GM12878 (cell line): ENCODE data around the gene DENND10. TPM values are rescaled to one million over a fixed set of nuclear protein-coding genes. Genes with fewer than 3 reads are reported as not detected.

Experiments used
- BHLHE40 ChIP-seq, 2 experiments: fragments of 450-650 bp in 1 of 2; IDR thresholded peaks; 2 replicates each; pipeline ENCODE4 v1.6.1; 2011 to 2017; ENCODE audit warnings: low read depth in 2 of 2, borderline replicate concordance in 1 of 2, improper control_type of control experiment in 1 of 2, low read length in 1 of 2, mild to moderate bottlenecking in 1 of 2
- CBX3 ChIP-seq: fragments of 200-600 bp; sonication (generic); IDR thresholded peaks from 2 replicates; pipeline ENCODE4 v1.6.1; 2016; ENCODE audit warnings: low read depth, borderline replicate concordance
- CHD1 ChIP-seq: IDR thresholded peaks from 2 replicates; pipeline ENCODE4 v1.6.1; 2012; ENCODE audit warnings: low read depth, low read length, improper control_type of control experiment
- GABPA ChIP-seq: IDR thresholded peaks from 2 replicates; pipeline ENCODE4 v1.6.1; 2014; ENCODE audit warnings: antibody characterized with exemption, low read depth, mild to moderate bottlenecking, inconsistent platforms
- MYC ChIP-seq: IDR thresholded peaks from 2 replicates; pipeline ENCODE4 v1.6.1; 2011; ENCODE audit warnings: mild to moderate bottlenecking, low read length, moderate library complexity, inconsistent platforms; ENCODE audit not compliant: insufficient read depth, insufficient replicate concordance, insufficient read length, severe bottlenecking
- NR2F1 ChIP-seq: fragments of 450-650 bp; conservative IDR thresholded peaks from 2 replicates; pipeline ENCODE4 v1.6.1; 2017; ENCODE audit warnings: mild to moderate bottlenecking
- RBBP5 ChIP-seq: fragments of 200-600 bp; sonication (generic); conservative IDR thresholded peaks from 2 replicates; pipeline ENCODE4 v1.6.1; 2016
- SIN3A ChIP-seq: IDR thresholded peaks from 2 replicates; pipeline ENCODE4 v1.6.1; 2012; ENCODE audit warnings: low read depth, low read length, improper control_type of control experiment
- SREBF2 ChIP-seq: IDR thresholded peaks from 2 replicates; pipeline ENCODE4 v1.6.1; 2012; ENCODE audit warnings: mild to moderate bottlenecking, low read length
- ZZZ3 ChIP-seq: IDR thresholded peaks from 2 replicates; pipeline ENCODE4 v1.6.1; 2011; ENCODE audit warnings: low read depth; ENCODE audit not compliant: control insufficient read depth, insufficient read length
- polyA plus RNA-seq, 11 experiments: library from polyadenylated mRNA; depleted of rRNA in 4 of 11; unstranded in 6 of 11; stranded (reverse) in 5 of 11; fragments of >200 nt; fragmentation: Nextera tagmentation in 4 of 11; fragmentation: Illumina TruSeq in 1 of 11; extraction: Ambion mirVana in 4 of 11; extraction: Trizol in 1 of 11; gene quantifications; 1 replicate in 1 of 11; 2 replicates in 10 of 11; pipeline versions ENCODE4 v1.2.1 to v1.2.3, GENCODE V29; 2011 to 2016; ENCODE audit warnings: inconsistent platforms in 2 of 11, missing spikeins in 2 of 11, low read depth in 1 of 11
- total RNA-seq, 4 experiments: library from RNA; depleted of rRNA in 3 of 4; stranded (reverse); fragments of >200 nt in 3 of 4; fragmentation: Illumina TruSeq in 1 of 4; extraction: Trizol in 1 of 4; gene quantifications; 2 replicates each; pipeline versions ENCODE4 v1.2.1 to v1.2.3, GENCODE V29; 2013 to 2021
- TF ChIP-seq, protein P1 (sequence below): IDR thresholded peaks from 2 replicates; pipeline ENCODE4 v1.6.1; 2011; ENCODE audit warnings: low read depth, mild to moderate bottlenecking, low read length, moderate library complexity, borderline replicate concordance; ENCODE audit errors: extremely low read depth
- TF ChIP-seq, protein P2 (sequence below): fragments of 450-650 bp; IDR thresholded peaks from 2 replicates; pipeline ENCODE4 v1.6.1; 2017; ENCODE audit warnings: mild to moderate bottlenecking, moderate library complexity
- TF ChIP-seq, protein P3 (sequence below): fragments of 450-650 bp; IDR thresholded peaks from 2 replicates; pipeline ENCODE4 v1.6.1; 2016; ENCODE audit warnings: mild to moderate bottlenecking, moderate library complexity, borderline replicate concordance
- TF ChIP-seq, protein P4 (sequence below): fragments of 450-650 bp; IDR thresholded peaks from 2 replicates; pipeline ENCODE4 v1.6.1; 2016; ENCODE audit warnings: mild to moderate bottlenecking

The DENND10 gene
- total and polyA plus RNA-seq, 10 of the 15 experiments (the other 5 are each of a cell fraction or from before 2014, with no cell fraction given), result 21.5 to 39.8 (median 26.2) TPM

DNA sequence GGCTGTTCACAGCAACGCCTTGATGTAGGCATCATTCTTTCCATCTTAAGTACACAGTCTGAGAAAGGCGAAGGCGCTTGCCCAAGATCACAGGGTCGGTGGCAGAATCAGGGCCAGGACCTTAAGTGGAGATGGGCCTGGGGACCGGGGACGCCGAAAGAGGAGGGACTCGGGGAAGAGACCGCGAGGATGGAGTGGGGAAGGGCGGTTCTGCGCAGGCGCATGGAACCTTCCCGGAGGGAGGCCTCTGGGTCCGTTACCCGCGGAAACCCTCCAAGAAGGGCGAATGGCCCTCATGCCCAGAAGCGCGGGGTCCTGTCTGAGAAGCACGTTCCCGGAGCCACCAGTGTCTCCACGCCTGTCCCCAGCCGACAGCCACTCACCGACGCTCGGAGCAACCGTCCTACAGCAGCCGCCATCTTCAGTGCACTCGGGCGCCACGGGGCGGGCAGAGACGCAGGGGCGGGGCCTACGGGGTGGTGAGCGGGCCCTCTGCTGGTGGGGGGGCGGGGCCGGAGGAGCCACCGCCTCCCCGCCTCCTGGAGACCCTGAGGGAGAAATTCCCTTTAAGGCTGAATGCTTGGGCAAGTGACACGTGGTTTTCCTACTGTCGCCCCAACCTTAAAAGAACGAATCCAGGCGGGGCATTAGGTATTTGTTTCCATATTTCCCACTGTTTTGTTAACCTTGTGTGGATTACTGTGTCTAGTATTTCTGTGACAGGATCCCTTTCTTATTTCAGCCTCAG, 74.6 kb downstream of the DENND10 start, which contains the start of gene PRDX3 (continued):
- TF ChIP-seq, protein P1, sequence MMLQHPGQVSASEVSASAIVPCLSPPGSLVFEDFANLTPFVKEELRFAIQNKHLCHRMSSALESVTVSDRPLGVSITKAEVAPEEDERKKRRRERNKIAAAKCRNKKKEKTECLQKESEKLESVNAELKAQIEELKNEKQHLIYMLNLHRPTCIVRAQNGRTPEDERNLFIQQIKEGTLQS, result no peak
- TF ChIP-seq ZZZ3 (no peak), GABPA (no peak), SREBF2 (no peak), CHD1 (no peak), MYC (peak; percentile 51), SIN3A (0 out of 2 replicates have a peak, but pooled peaks have one; percentile 67), RBBP5 (peak; percentile 82; the same call in 1 of the 2 replicates), BHLHE40 (IDR thresholded peaks at IDR 0.05; ENCODE audit: borderline replicate concordance in 1 of 2, low read depth in 2 of 2, low read length in 1 of 2) (peak in 1 of 2 experiments; percentile 40; a peak in 1 of 4 replicates), NR2F1 (no peak; the same call in 1 of the 2 replicates), CBX3 (no peak)
- TF ChIP-seq, protein P2, sequence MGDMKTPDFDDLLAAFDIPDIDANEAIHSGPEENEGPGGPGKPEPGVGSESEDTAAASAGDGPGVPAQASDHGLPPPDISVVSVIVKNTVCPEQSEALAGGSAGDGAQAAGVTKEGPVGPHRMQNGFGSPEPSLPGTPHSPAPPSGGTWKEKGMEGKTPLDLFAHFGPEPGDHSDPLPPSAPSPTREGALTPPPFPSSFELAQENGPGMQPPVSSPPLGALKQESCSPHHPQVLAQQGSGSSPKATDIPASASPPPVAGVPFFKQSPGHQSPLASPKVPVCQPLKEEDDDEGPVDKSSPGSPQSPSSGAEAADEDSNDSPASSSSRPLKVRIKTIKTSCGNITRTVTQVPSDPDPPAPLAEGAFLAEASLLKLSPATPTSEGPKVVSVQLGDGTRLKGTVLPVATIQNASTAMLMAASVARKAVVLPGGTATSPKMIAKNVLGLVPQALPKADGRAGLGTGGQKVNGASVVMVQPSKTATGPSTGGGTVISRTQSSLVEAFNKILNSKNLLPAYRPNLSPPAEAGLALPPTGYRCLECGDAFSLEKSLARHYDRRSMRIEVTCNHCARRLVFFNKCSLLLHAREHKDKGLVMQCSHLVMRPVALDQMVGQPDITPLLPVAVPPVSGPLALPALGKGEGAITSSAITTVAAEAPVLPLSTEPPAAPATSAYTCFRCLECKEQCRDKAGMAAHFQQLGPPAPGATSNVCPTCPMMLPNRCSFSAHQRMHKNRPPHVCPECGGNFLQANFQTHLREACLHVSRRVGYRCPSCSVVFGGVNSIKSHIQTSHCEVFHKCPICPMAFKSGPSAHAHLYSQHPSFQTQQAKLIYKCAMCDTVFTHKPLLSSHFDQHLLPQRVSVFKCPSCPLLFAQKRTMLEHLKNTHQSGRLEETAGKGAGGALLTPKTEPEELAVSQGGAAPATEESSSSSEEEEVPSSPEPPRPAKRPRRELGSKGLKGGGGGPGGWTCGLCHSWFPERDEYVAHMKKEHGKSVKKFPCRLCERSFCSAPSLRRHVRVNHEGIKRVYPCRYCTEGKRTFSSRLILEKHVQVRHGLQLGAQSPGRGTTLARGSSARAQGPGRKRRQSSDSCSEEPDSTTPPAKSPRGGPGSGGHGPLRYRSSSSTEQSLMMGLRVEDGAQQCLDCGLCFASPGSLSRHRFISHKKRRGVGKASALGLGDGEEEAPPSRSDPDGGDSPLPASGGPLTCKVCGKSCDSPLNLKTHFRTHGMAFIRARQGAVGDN, result peak; percentile 68; the same call in 1 of the 2 replicates
- TF ChIP-seq, protein P3, sequence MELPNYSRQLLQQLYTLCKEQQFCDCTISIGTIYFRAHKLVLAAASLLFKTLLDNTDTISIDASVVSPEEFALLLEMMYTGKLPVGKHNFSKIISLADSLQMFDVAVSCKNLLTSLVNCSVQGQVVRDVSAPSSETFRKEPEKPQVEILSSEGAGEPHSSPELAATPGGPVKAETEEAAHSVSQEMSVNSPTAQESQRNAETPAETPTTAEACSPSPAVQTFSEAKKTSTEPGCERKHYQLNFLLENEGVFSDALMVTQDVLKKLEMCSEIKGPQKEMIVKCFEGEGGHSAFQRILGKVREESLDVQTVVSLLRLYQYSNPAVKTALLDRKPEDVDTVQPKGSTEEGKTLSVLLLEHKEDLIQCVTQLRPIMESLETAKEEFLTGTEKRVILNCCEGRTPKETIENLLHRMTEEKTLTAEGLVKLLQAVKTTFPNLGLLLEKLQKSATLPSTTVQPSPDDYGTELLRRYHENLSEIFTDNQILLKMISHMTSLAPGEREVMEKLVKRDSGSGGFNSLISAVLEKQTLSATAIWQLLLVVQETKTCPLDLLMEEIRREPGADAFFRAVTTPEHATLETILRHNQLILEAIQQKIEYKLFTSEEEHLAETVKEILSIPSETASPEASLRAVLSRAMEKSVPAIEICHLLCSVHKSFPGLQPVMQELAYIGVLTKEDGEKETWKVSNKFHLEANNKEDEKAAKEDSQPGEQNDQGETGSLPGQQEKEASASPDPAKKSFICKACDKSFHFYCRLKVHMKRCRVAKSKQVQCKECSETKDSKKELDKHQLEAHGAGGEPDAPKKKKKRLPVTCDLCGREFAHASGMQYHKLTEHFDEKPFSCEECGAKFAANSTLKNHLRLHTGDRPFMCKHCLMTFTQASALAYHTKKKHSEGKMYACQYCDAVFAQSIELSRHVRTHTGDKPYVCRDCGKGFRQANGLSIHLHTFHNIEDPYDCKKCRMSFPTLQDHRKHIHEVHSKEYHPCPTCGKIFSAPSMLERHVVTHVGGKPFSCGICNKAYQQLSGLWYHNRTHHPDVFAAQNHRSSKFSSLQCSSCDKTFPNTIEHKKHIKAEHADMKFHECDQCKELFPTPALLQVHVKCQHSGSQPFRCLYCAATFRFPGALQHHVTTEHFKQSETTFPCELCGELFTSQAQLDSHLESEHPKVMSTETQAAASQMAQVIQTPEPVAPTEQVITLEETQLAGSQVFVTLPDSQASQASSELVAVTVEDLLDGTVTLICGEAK, result 0 out of 2 replicates have a peak, but pooled peaks have one; percentile 52
- TF ChIP-seq, protein P4, sequence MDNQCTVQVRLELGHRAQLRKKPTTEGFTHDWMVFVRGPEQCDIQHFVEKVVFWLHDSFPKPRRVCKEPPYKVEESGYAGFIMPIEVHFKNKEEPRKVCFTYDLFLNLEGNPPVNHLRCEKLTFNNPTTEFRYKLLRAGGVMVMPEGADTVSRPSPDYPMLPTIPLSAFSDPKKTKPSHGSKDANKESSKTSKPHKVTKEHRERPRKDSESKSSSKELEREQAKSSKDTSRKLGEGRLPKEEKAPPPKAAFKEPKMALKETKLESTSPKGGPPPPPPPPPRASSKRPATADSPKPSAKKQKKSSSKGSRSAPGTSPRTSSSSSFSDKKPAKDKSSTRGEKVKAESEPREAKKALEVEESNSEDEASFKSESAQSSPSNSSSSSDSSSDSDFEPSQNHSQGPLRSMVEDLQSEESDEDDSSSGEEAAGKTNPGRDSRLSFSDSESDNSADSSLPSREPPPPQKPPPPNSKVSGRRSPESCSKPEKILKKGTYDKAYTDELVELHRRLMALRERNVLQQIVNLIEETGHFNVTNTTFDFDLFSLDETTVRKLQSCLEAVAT, result peak; percentile 36; the same call in 1 of the 2 replicates
